ENCODE results near the gene ZNF804B.

ZNF804B gene

GRCh38 chr7:89335490-89335889 lies 576.0 kb downstream of the ZNF804B start:
- Histone ChIP-seq H3K36me3 (ENCODE audit: control insufficient read depth in 2 of 2, insufficient read depth in 2 of 2, low read length in 2 of 2) (no peaks in the 10 kb centered on the region), H3K27ac (ENCODE audit: low read length) (no peak overlapping the region), H3K9me3 (ENCODE audit: control insufficient read depth in 2 of 2, low read length in 2 of 2) (no peaks in the 10 kb centered on the region), H3K4me3 (ENCODE audit: low read length in 2 of 2) (no peak overlapping the region), H3K4me1 (ENCODE audit: control insufficient read depth, insufficient read depth, low read length) (no peaks in the 10 kb centered on the region), H3K27me3 (ENCODE audit: control insufficient read depth in 1 of 2, insufficient read depth in 2 of 2, low read length in 2 of 2) (no peaks in the 10 kb centered on the region), H3K9ac (ENCODE audit: low read length in 2 of 2) (no peak overlapping the region)

- Histone ChIP-seq H3K4me1 (ENCODE audit: control insufficient read depth, insufficient read depth, low read length) (no peaks in the 10 kb centered on the region), H3K36me3 (ENCODE audit: control insufficient read depth in 2 of 2, insufficient read depth in 2 of 2, low read length in 2 of 2) (no peaks in the 10 kb centered on the region), H3K27me3 (ENCODE audit: control insufficient read depth in 1 of 2, insufficient read depth in 2 of 2, low read length in 2 of 2) (no peaks in the 10 kb centered on the region), H3K9ac (ENCODE audit: low read length in 2 of 2) (no peak overlapping the region), H3K27ac (ENCODE audit: low read length) (no peak overlapping the region), H3K9me3 (ENCODE audit: control insufficient read depth in 2 of 2, low read length in 2 of 2) (no peaks in the 10 kb centered on the region), H3K4me3 (ENCODE audit: low read length in 2 of 2) (no peak overlapping the region)
Observed at GRCh38 chr7:89336121-89336520, 576.6 kb downstream of the ZNF804B start.

DNA sequence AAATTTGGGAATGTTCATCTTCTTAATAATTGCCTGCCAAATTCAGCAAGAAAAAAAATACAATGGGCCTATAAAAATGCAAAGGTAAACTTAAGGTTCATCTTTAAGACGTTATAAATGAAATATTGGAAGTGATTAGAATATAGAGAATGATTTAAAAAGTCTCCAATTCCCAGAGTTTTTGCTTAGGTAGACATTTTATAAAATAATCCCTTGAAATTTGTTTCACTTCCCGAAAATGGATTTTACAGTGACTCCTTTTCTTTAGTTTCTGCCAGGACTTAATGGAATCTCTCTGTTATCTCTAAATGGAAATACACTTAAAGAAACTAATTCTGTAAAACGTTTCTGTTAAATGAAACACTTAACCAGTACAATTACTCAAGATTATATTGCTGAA lies 580.2 kb downstream of the ZNF804B start:
- no peak overlapping the region for H3K9ac ChIP-seq (ENCODE audit: low read length in 2 of 2)
- no peaks in the 10 kb centered on the region for H3K4me1 ChIP-seq (ENCODE audit: control insufficient read depth, insufficient read depth, low read length)
- no peak overlapping the region for H3K27ac ChIP-seq (ENCODE audit: low read length)
- H3K4me3 ChIP-seq (ENCODE audit: low read length in 2 of 2) = no peak overlapping the region
- no peaks in the 10 kb centered on the region for H3K27me3 ChIP-seq (ENCODE audit: control insufficient read depth in 1 of 2, insufficient read depth in 2 of 2, low read length in 2 of 2)
- H3K36me3 ChIP-seq (ENCODE audit: control insufficient read depth in 2 of 2, insufficient read depth in 2 of 2, low read length in 2 of 2) = no peaks in the 10 kb centered on the region
- H3K9me3 ChIP-seq (ENCODE audit: control insufficient read depth in 2 of 2, low read length in 2 of 2) = no peaks in the 10 kb centered on the region

DNA sequence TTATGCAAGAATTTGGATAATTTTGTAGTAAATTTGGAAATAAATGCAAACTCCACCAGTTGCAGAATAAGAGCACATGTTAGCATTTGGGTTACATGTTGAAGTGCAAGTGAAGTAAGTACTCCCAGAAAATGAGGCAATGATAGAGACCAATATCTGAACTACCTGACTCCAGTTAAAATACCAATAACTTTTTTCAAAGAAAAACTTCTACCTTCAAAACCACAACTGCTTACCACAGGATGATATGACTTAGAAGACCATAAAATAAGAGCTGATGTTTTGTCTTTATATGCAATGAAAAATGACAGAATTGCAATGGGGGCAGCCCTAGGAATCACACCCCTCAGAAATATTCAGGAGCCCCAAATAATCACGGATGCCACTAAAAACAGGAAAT lies 597.6 kb downstream of the ZNF804B start:
- H3K4me3 ChIP-seq (ENCODE audit: low read length in 2 of 2) = no peak overlapping the region
- H3K36me3 ChIP-seq (ENCODE audit: control insufficient read depth in 2 of 2, insufficient read depth in 2 of 2, low read length in 2 of 2) = no peaks in the 10 kb centered on the region
- H3K9me3 ChIP-seq (ENCODE audit: control insufficient read depth in 2 of 2, low read length in 2 of 2) = no peaks in the 10 kb centered on the region
- no peaks in the 10 kb centered on the region for H3K4me1 ChIP-seq (ENCODE audit: control insufficient read depth, insufficient read depth, low read length)
- no peak overlapping the region for H3K9ac ChIP-seq (ENCODE audit: low read length in 2 of 2)
- no peaks in the 10 kb centered on the region for H3K27me3 ChIP-seq (ENCODE audit: control insufficient read depth in 1 of 2, insufficient read depth in 2 of 2, low read length in 2 of 2)
- H3K27ac ChIP-seq (ENCODE audit: low read length) = no peak overlapping the region

GRCh38 chr7:89377219-89377618 lies 617.7 kb downstream of the ZNF804B start:
- H3K27me3 ChIP-seq (ENCODE audit: control insufficient read depth in 1 of 2, insufficient read depth in 2 of 2, low read length in 2 of 2) = no peaks in the 10 kb centered on the region
- H3K27ac ChIP-seq (ENCODE audit: low read length) = no peak overlapping the region
- H3K9me3 ChIP-seq (ENCODE audit: control insufficient read depth in 2 of 2, low read length in 2 of 2) = no peaks in the 10 kb centered on the region
- H3K9ac ChIP-seq (ENCODE audit: low read length in 2 of 2) = no peak overlapping the region
- no peaks in the 10 kb centered on the region for H3K36me3 ChIP-seq (ENCODE audit: control insufficient read depth in 2 of 2, insufficient read depth in 2 of 2, low read length in 2 of 2)
- H3K4me1 ChIP-seq (ENCODE audit: control insufficient read depth, insufficient read depth, low read length) = no peaks in the 10 kb centered on the region
- no peak overlapping the region for H3K4me3 ChIP-seq (ENCODE audit: low read length in 2 of 2)

- Histone ChIP-seq H3K27ac (ENCODE audit: low read length) (no peak overlapping the region), H3K4me3 (ENCODE audit: low read length in 2 of 2) (no peak overlapping the region)
Observed at GRCh38 chr7:89385411-89385810, 625.9 kb downstream of the ZNF804B start.

More at GRCh38 chr7:89385411-89385810, 625.9 kb downstream of the ZNF804B start:
- H3K9ac ChIP-seq (ENCODE audit: low read length in 2 of 2) = no peak overlapping the region
- H3K27me3 ChIP-seq (ENCODE audit: control insufficient read depth in 1 of 2, insufficient read depth in 2 of 2, low read length in 2 of 2) = no peaks in the 10 kb centered on the region
- no peaks in the 10 kb centered on the region for H3K9me3 ChIP-seq (ENCODE audit: control insufficient read depth in 2 of 2, low read length in 2 of 2)
- H3K4me1 ChIP-seq (ENCODE audit: control insufficient read depth, insufficient read depth, low read length) = no peaks in the 10 kb centered on the region
- no peaks in the 10 kb centered on the region for H3K36me3 ChIP-seq (ENCODE audit: control insufficient read depth in 2 of 2, insufficient read depth in 2 of 2, low read length in 2 of 2)

Measured in stomach smooth muscle (tissue), 2 donors.